Esophagus muscularis mucosa (tissue), 3 donors: Measurements from ENCODE around the gene PC.

Experiments used
- CTCF ChIP-seq, 3 experiments: fragments of 200-600 bp in 2 of 3; fragments of 450-650 bp in 1 of 3; sonication (generic) in 2 of 3; IDR thresholded peaks; one replicate each; pipeline ENCODE4 v1.5.1; 2017 to 2019; ENCODE audit warnings: antibody characterized with exemption in 3 of 3, mild to moderate bottlenecking in 2 of 3, moderate library complexity in 1 of 3
- EP300 ChIP-seq: sonication (generic); formaldehyde crosslinking; IDR thresholded peaks from one replicate; pipeline ENCODE4 v1.6.1; 2017; ENCODE audit warnings: antibody characterized with exemption

GRCh38 chr11:66851239-66851596 lies 107.0 kb downstream of the PC start:
- TF ChIP-seq EP300 (no peak), CTCF (IDR thresholded peaks at IDR 0.05) (no peak)
